HepG2 (cell line): ENCODE results near the gene GALNT1. TPM values are rescaled to one million over a fixed set of nuclear protein-coding genes. Genes with fewer than 3 reads are reported as not detected.

Experiments used
- AHDC1 ChIP-seq: sonication (generic); formaldehyde crosslinking; IDR thresholded peaks from 2 replicates; pipeline ENCODE4 v1.5.1; 2020; ENCODE audit warnings: mild to moderate bottlenecking, missing genetic modification reagents, borderline replicate concordance
- ARID5B ChIP-seq: IDR thresholded peaks from 2 replicates; pipeline ENCODE4 v1.4.0; 2020; ENCODE audit warnings: mild to moderate bottlenecking, missing genetic modification reagents
- CENPT ChIP-seq: sonication (generic); formaldehyde crosslinking; IDR thresholded peaks from 2 replicates; pipeline ENCODE4 v1.8.0; 2022; ENCODE audit warnings: low read depth, mild to moderate bottlenecking, moderate library complexity, missing genetic modification reagents
- CREM ChIP-seq, 2 experiments: sonication (generic) in 1 of 2; formaldehyde crosslinking in 1 of 2; IDR thresholded peaks; 2 replicates each; pipeline versions ENCODE4 v1.4.0 to v1.6.1; 2016 to 2020; ENCODE audit warnings: antibody characterized with exemption in 1 of 2, mild to moderate bottlenecking in 1 of 2, missing genetic modification reagents in 1 of 2
- DPF2 ChIP-seq: sonication (generic); formaldehyde crosslinking; IDR thresholded peaks from 2 replicates; pipeline ENCODE4 v1.4.0; 2020; ENCODE audit warnings: mild to moderate bottlenecking, low read depth, missing genetic modification reagents, borderline replicate concordance
- E2F2 ChIP-seq: sonication (generic); formaldehyde crosslinking; IDR thresholded peaks from 2 replicates; pipeline ENCODE4 v1.4.0; 2020; ENCODE audit warnings: missing genetic modification reagents, borderline replicate concordance
- EED ChIP-seq: sonication (generic); formaldehyde crosslinking; IDR thresholded peaks from 2 replicates; pipeline ENCODE4 v1.5.0; 2020; ENCODE audit warnings: mild to moderate bottlenecking, missing genetic modification reagents
- HHEX ChIP-seq: IDR thresholded peaks from 2 replicates; pipeline ENCODE4 v1.6.1; 2016; ENCODE audit warnings: control low read depth
- HMG20A ChIP-seq: IDR thresholded peaks from 2 replicates; pipeline ENCODE4 v1.6.1; 2016; ENCODE audit warnings: borderline replicate concordance
- HOXD1 ChIP-seq: sonication (generic); formaldehyde crosslinking; IDR thresholded peaks from 2 replicates; pipeline ENCODE4 v1.5.0; 2020; ENCODE audit warnings: missing genetic modification reagents
- PAF1 ChIP-seq: IDR thresholded peaks from 2 replicates; pipeline ENCODE4 v1.6.1; 2016; ENCODE audit warnings: missing genetic modification reagents, missing compliant biosample characterization
- SIN3B ChIP-seq: fragments of 150-350 bp; IDR thresholded peaks from 2 replicates; pipeline ENCODE4 v1.6.1; 2014; ENCODE audit warnings: low read length
- STAT5B ChIP-seq: sonication (generic); formaldehyde crosslinking; IDR thresholded peaks from 2 replicates; pipeline ENCODE4 v1.4.0; 2020; ENCODE audit warnings: missing genetic modification reagents
- ZFP37 ChIP-seq: sonication (generic); formaldehyde crosslinking; IDR thresholded peaks from 2 replicates; pipeline ENCODE4 v1.4.0; 2020; ENCODE audit warnings: missing genetic modification reagents, borderline replicate concordance
- ZNF224 ChIP-seq: sonication (generic); formaldehyde crosslinking; IDR thresholded peaks from 2 replicates; pipeline ENCODE4 v1.5.0; 2020; ENCODE audit warnings: mild to moderate bottlenecking, missing genetic modification reagents
- ZNF431 ChIP-seq: sonication (generic); formaldehyde crosslinking; IDR thresholded peaks from 2 replicates; pipeline ENCODE4 v1.9.0; 2022; ENCODE audit warnings: missing genetic modification reagents, low read depth, mild to moderate bottlenecking, borderline replicate concordance
- ZNF567 ChIP-seq: sonication (generic); formaldehyde crosslinking; IDR thresholded peaks from 2 replicates; pipeline ENCODE4 v1.8.1; 2023; ENCODE audit warnings: mild to moderate bottlenecking, missing genetic modification reagents, borderline replicate concordance
- ZNF576 ChIP-seq: sonication (generic); formaldehyde crosslinking; IDR thresholded peaks from 2 replicates; pipeline ENCODE4 v1.4.0; 2020; ENCODE audit warnings: mild to moderate bottlenecking, missing genetic modification reagents
- ZNF816 ChIP-seq: sonication (generic); formaldehyde crosslinking; IDR thresholded peaks from 2 replicates; pipeline ENCODE4 v1.8.0; 2022; ENCODE audit warnings: missing genetic modification reagents, mild to moderate bottlenecking, borderline replicate concordance
- polyA plus RNA-seq, 8 experiments: library from polyadenylated mRNA; depleted of rRNA in 3 of 8; stranded (reverse) in 7 of 8; unstranded in 1 of 8; fragments of >200 nt; fragmentation: Illumina TruSeq in 4 of 8; extraction: Trizol in 4 of 8; gene quantifications; 2 replicates each; pipeline versions ENCODE4 v1.2.1 to v1.2.3, GENCODE V29; 2011 to 2016; ENCODE audit warnings: low read depth in 4 of 8, missing spikeins in 1 of 8, mixed read lengths in 1 of 8; ENCODE audit not compliant: insufficient read depth in 1 of 8
- total RNA-seq, 5 experiments: library from RNA; depleted of rRNA; stranded (reverse); fragments of >200 nt; fragmentation: Illumina TruSeq; extraction: Trizol; gene quantifications; 2 replicates each; pipeline ENCODE4 v1.2.3, GENCODE V29; 2016; ENCODE audit warnings: low read depth in 1 of 5

Gene GALNT1
- total and polyA plus RNA-seq, 2 of the 13 experiments (the other 11 are each of a cell fraction or from before 2014, with no cell fraction given) = 41.1 to 100 TPM

- TF ChIP-seq ZNF576 (CRISPR knock-in tag) (no peak), ZNF567 (no peak), ZNF431 (no peak), STAT5B (CRISPR knock-in tag) (no peak), E2F2 (CRISPR knock-in tag) (no peak), ZFP37 (no peak), HHEX (CRISPR knock-in tag) (no peak), PAF1 (no peak), ZNF816 (CRISPR knock-in tag) (no peak), ARID5B (CRISPR knock-in tag) (peak; percentile 88), ZNF224 (no peak), HMG20A (CRISPR knock-in tag) (peak; percentile 58; the same call in 1 of the 2 replicates), DPF2 (CRISPR knock-in tag) (peak; percentile 36; the same call in 1 of the 2 replicates), EED (no peak), AHDC1 (CRISPR knock-in tag) (peak; percentile 85; the same call in 1 of the 2 replicates), HOXD1 (CRISPR knock-in tag) (no peak), CREM (IDR thresholded peaks at IDR 0.05) (peak; percentile 66; the same call in 1 of the 2 replicates), CREM (CRISPR knock-in tag; IDR thresholded peaks at IDR 0.05) (no peak), SIN3B (no peak), CENPT (CRISPR knock-in tag) (no peak)
Measured at GRCh38 chr18:35703043-35703688, 121.6 kb downstream of the GALNT1 start (continued).
